CD8-positive, alpha-beta memory T cell (primary cell): ENCODE measurements around the gene SETDB2. TPM values are rescaled to one million over a fixed set of nuclear protein-coding genes. Genes with fewer than 3 reads are reported as not detected.

ENCODE experiments used
- CTCF ChIA-PET: fragments of 350-600 bp; sonication (Branson Sonifier 250); formaldehyde crosslinking; loops from one replicate; lab custom pipeline; 2021; ENCODE audit warnings: antibody characterized with exemption; lab: Charles Lee
- POLR2A ChIA-PET: fragments of 350-600 bp; sonication (Branson Sonifier 250); formaldehyde crosslinking; loops from one replicate; lab custom pipeline; 2021; ENCODE audit warnings: antibody characterized with exemption; lab: Charles Lee
- DNase-seq, 5 donors: peaks; one replicate each; pipeline versions ENCODE4 v3.0.0 to v3.0.0-alpha.2; 2020 to 2022; ENCODE audit warnings: mixed read lengths in 1 of 5
- H3K27ac ChIP-seq: one replicate; pipeline ENCODE4 v1.7.0; 2013; ENCODE audit warnings: low read depth, mild to moderate bottlenecking, low read length, moderate library complexity
- H3K27me3 ChIP-seq: 2 replicates; pipeline ENCODE4 v1.7.0; 2013; ENCODE audit warnings: low read length, mild to moderate bottlenecking; ENCODE audit not compliant: insufficient read depth, poor library complexity, severe bottlenecking
- H3K36me3 ChIP-seq: 2 replicates; pipeline ENCODE4 v1.7.0; 2013; ENCODE audit warnings: mild to moderate bottlenecking, low read length, moderate library complexity; ENCODE audit not compliant: insufficient read depth
- H3K4me1 ChIP-seq: 2 replicates; pipeline ENCODE4 v1.7.0; 2013; ENCODE audit warnings: mild to moderate bottlenecking, low read length, moderate library complexity; ENCODE audit not compliant: insufficient read depth
- H3K4me3 ChIP-seq: 2 replicates; pipeline ENCODE4 v1.7.0; 2013; ENCODE audit warnings: mild to moderate bottlenecking, low read length
- H3K9me3 ChIP-seq: 2 replicates; pipeline ENCODE4 v1.7.0; 2013; ENCODE audit warnings: mild to moderate bottlenecking, low read length
- H3K27ac Mint-ChIP-seq, 8 donors: one replicate each; pipeline ENCODE4 v1.8.0; 2020 to 2021; ENCODE audit warnings: mixed read lengths in 8 of 8, mild to moderate bottlenecking in 6 of 8, inconsistent platforms in 3 of 8, moderate library complexity in 3 of 8
- H3K27me3 Mint-ChIP-seq, 2 donors: one replicate each; pipeline ENCODE4 v1.8.0; 2020 to 2021; ENCODE audit warnings: mixed read lengths in 2 of 2, mild to moderate bottlenecking in 1 of 2, moderate library complexity in 1 of 2
- H3K36me3 Mint-ChIP-seq, 3 donors: one replicate each; pipeline ENCODE4 v1.8.0; 2020 to 2021; ENCODE audit warnings: mixed read lengths in 3 of 3, inconsistent platforms in 1 of 3, mild to moderate bottlenecking in 1 of 3
- H3K4me1 Mint-ChIP-seq, 3 donors: one replicate each; pipeline ENCODE4 v1.8.0; 2020 to 2021; ENCODE audit warnings: mixed read lengths in 3 of 3, inconsistent platforms in 1 of 3, mild to moderate bottlenecking in 1 of 3
- H3K4me3 Mint-ChIP-seq, 7 donors: one replicate each; pipeline ENCODE4 v1.8.0; 2020 to 2021; ENCODE audit warnings: mixed read lengths in 7 of 7, mild to moderate bottlenecking in 6 of 7, moderate library complexity in 4 of 7, inconsistent platforms in 2 of 7
- H3K9me3 Mint-ChIP-seq, 5 donors: one replicate each; pipeline ENCODE4 v1.8.0; 2020 to 2022; ENCODE audit warnings: mixed read lengths in 5 of 5, mild to moderate bottlenecking in 3 of 5, moderate library complexity in 2 of 5, inconsistent platforms in 1 of 5
- polyA plus RNA-seq: library from polyadenylated mRNA; unstranded; fragments of 300-500 nt; fragmentation: Illumina TruSeq; gene quantifications from one replicate; pipeline ENCODE4 v1.2.3, GENCODE V29; 2021
- total RNA-seq, 2 experiments: library from RNA; stranded (reverse); gene quantifications; one replicate each; pipeline ENCODE4 v1.2.3, GENCODE V29; 2021

The SETDB2 gene
- total and polyA plus RNA-seq, 3 experiments from 2014 or later: 11.2 to 13.4 (median 13.1) TPM

- Histone ChIP-seq H3K27me3 (no peaks in the 10 kb centered on the region), H3K36me3 (no peaks in the 10 kb centered on the region), H3K4me1 (no peaks in the 10 kb centered on the region), H3K4me3 (no peak overlapping the region), H3K27ac (no peak overlapping the region), H3K9me3 (no peaks in the 10 kb centered on the region)
- Mint-ChIP-seq H3K27ac (no peak overlapping the region), H3K36me3 (peaks cover 12 to 36% (median 12%) of the 10 kb centered on the region in 3 donors), H3K9me3 (peaks cover 13 to 25% (median 24%) of the 10 kb centered on the region in 5 donors), H3K4me3 (no peak overlapping the region), H3K4me1 (peaks cover 0 to 4% (median 0%) of the 10 kb centered on the region in 3 donors), H3K27me3 (no peaks in the 10 kb centered on the region)
- ChIA-PET POLR2A (interaction anchor here (0.7 kb wide), 1 partner anchor 112 kb away, joined by 3 read pairs; no protein-coding TSS in a partner anchor), CTCF (no interaction called here)
- DNase-seq: no peak
These were observed 39.4 kb upstream of the SETDB2 start for GRCh38 chr13:49404703-49405020.

- CTCF ChIA-PET: no interaction called here
- DNase-seq: no peak
- H3K9me3 Mint-ChIP-seq: peaks cover 13 to 25% (median 24%) of the 10 kb centered on the region in 5 donors
- H3K4me3 ChIP-seq: no peak overlapping the region
- POLR2A ChIA-PET: no interaction called here
- no peak overlapping the region for H3K27ac ChIP-seq
- H3K9me3 ChIP-seq: no peaks in the 10 kb centered on the region
- H3K36me3 ChIP-seq: no peaks in the 10 kb centered on the region
- no peak overlapping the region for H3K27ac Mint-ChIP-seq
- H3K4me3 Mint-ChIP-seq: no peak overlapping the region
- H3K4me1 Mint-ChIP-seq: no peaks in the 10 kb centered on the region
- no peaks in the 10 kb centered on the region for H3K27me3 ChIP-seq
- no peaks in the 10 kb centered on the region for H3K27me3 Mint-ChIP-seq
- peaks cover 12 to 36% (median 14%) of the 10 kb centered on the region in 3 donors for H3K36me3 Mint-ChIP-seq
- H3K4me1 ChIP-seq: no peaks in the 10 kb centered on the region
These were observed 37.0 kb upstream of the SETDB2 start for GRCh38 chr13:49407068-49407467.

GRCh38 chr13:49407936-49408335 lies 36.1 kb upstream of the SETDB2 start:
- Histone ChIP-seq H3K4me3 (no peak overlapping the region), H3K27me3 (no peaks in the 10 kb centered on the region), H3K36me3 (no peaks in the 10 kb centered on the region), H3K4me1 (no peaks in the 10 kb centered on the region), H3K9me3 (no peaks in the 10 kb centered on the region), H3K27ac (no peak overlapping the region)
- peaks cover 13 to 25% (median 24%) of the 10 kb centered on the region in 5 donors for H3K9me3 Mint-ChIP-seq
- ChIA-PET CTCF (no interaction called here), POLR2A (no interaction called here)
- peaks cover 12 to 36% (median 14%) of the 10 kb centered on the region in 3 donors for H3K36me3 Mint-ChIP-seq
- H3K4me1 Mint-ChIP-seq: no peaks in the 10 kb centered on the region
- no peak overlapping the region for H3K27ac Mint-ChIP-seq
- no peak for DNase-seq
- H3K27me3 Mint-ChIP-seq: no peaks in the 10 kb centered on the region
- no peak overlapping the region for H3K4me3 Mint-ChIP-seq

- H3K36me3 ChIP-seq: no peaks in the 10 kb centered on the region
- H3K27ac ChIP-seq: no peak overlapping the region
- ChIA-PET CTCF (no interaction called here), POLR2A (no interaction called here)
- H3K27me3 ChIP-seq: no peaks in the 10 kb centered on the region
- no peak overlapping the region for H3K4me3 ChIP-seq
- H3K4me3 Mint-ChIP-seq: no peak overlapping the region
- H3K9me3 Mint-ChIP-seq: peaks cover 13 to 21% (median 19%) of the 10 kb centered on the region in 5 donors
- no peaks in the 10 kb centered on the region for H3K9me3 ChIP-seq
- H3K27me3 Mint-ChIP-seq: no peaks in the 10 kb centered on the region
- H3K4me1 Mint-ChIP-seq: no peaks in the 10 kb centered on the region
- DNase-seq: no peak
- H3K36me3 Mint-ChIP-seq: peaks cover 8 to 28% (median 10%) of the 10 kb centered on the region in 3 donors
- no peak overlapping the region for H3K27ac Mint-ChIP-seq
- H3K4me1 ChIP-seq: no peaks in the 10 kb centered on the region
These were observed 35.1 kb upstream of the SETDB2 start for GRCh38 chr13:49409008-49409407.

- no peaks in the 10 kb centered on the region for H3K27me3 Mint-ChIP-seq
- CTCF ChIA-PET: no interaction called here
- Histone ChIP-seq H3K4me1 (no peaks in the 10 kb centered on the region), H3K9me3 (no peaks in the 10 kb centered on the region), H3K4me3 (no peak overlapping the region), H3K36me3 (no peaks in the 10 kb centered on the region), H3K27me3 (no peaks in the 10 kb centered on the region), H3K27ac (no peak overlapping the region)
- POLR2A ChIA-PET: no interaction called here
- no peak overlapping the region for H3K4me3 Mint-ChIP-seq
- H3K9me3 Mint-ChIP-seq: peaks cover 4 to 11% (median 9%) of the 10 kb centered on the region in 5 donors
- no peak for DNase-seq
- H3K36me3 Mint-ChIP-seq: peaks cover 2 to 18% (median 6%) of the 10 kb centered on the region in 3 donors
- no peak overlapping the region for H3K27ac Mint-ChIP-seq
- no peaks in the 10 kb centered on the region for H3K4me1 Mint-ChIP-seq
These were observed 34.1 kb upstream of the SETDB2 start for GRCh38 chr13:49410006-49410405.

- Mint-ChIP-seq H3K36me3 (peaks cover 1 to 14% (median 5%) of the 10 kb centered on the region in 3 donors), H3K4me3 (no peak overlapping the region), H3K4me1 (no peaks in the 10 kb centered on the region), H3K9me3 (peaks cover under 1 to 6% (median 4%) of the 10 kb centered on the region in 5 donors), H3K27me3 (no peaks in the 10 kb centered on the region), H3K27ac (no peak overlapping the region)
- Histone ChIP-seq H3K36me3 (no peaks in the 10 kb centered on the region), H3K27me3 (no peaks in the 10 kb centered on the region), H3K27ac (no peak overlapping the region), H3K4me1 (no peaks in the 10 kb centered on the region), H3K4me3 (no peak overlapping the region), H3K9me3 (no peaks in the 10 kb centered on the region)
- ChIA-PET CTCF (no interaction called here), POLR2A (no interaction called here)
- no peak for DNase-seq
These were observed 33.6 kb upstream of the SETDB2 start for GRCh38 chr13:49410477-49410876.

- POLR2A ChIA-PET: no interaction called here
- Mint-ChIP-seq H3K27ac (no peak overlapping the region), H3K4me3 (no peak overlapping the region), H3K4me1 (no peaks in the 10 kb centered on the region), H3K27me3 (no peaks in the 10 kb centered on the region), H3K9me3 (peaks cover 0 to 2% (median 0%) of the 10 kb centered on the region in 5 donors), H3K36me3 (peaks cover 0 to 9% (median 3%) of the 10 kb centered on the region in 3 donors)
- Histone ChIP-seq H3K27ac (no peak overlapping the region), H3K4me1 (no peaks in the 10 kb centered on the region), H3K27me3 (no peaks in the 10 kb centered on the region), H3K36me3 (no peaks in the 10 kb centered on the region), H3K9me3 (no peaks in the 10 kb centered on the region), H3K4me3 (no peak overlapping the region)
- no peak for DNase-seq
- CTCF ChIA-PET: no interaction called here
These were observed 32.7 kb upstream of the SETDB2 start for GRCh38 chr13:49411353-49411752.

GRCh38 chr13:49412749-49413148 lies 31.3 kb upstream of the SETDB2 start:
- Mint-ChIP-seq H3K4me1 (no peaks in the 10 kb centered on the region), H3K4me3 (no peak overlapping the region), H3K36me3 (peaks cover 0 to 5% (median 4%) of the 10 kb centered on the region in 3 donors), H3K27ac (no peak overlapping the region), H3K27me3 (no peaks in the 10 kb centered on the region), H3K9me3 (no peaks in the 10 kb centered on the region)
- Histone ChIP-seq H3K4me1 (no peaks in the 10 kb centered on the region), H3K9me3 (no peaks in the 10 kb centered on the region), H3K4me3 (no peak overlapping the region), H3K36me3 (no peaks in the 10 kb centered on the region), H3K27me3 (no peaks in the 10 kb centered on the region), H3K27ac (no peak overlapping the region)
- POLR2A ChIA-PET: no interaction called here
- CTCF ChIA-PET: no interaction called here
- no peak for DNase-seq
